ENCODE data around the gene ATOH8.

ATOH8 gene

GRCh38 chr2:85707304-85707703 is 46.5 kb upstream of the ATOH8 start:
- H3K27ac ChIP-seq (ENCODE audit: low read depth, low read length, poor library complexity, severe bottlenecking), result no peak overlapping the region
- H3K9ac ChIP-seq (ENCODE audit: low read length), result no peak overlapping the region
- no peaks in the 10 kb centered on the region for H3K79me2 ChIP-seq (ENCODE audit: insufficient read depth, low read length)
- no peaks in the 10 kb centered on the region for H3K9me2 ChIP-seq (ENCODE audit: low read depth, low read length)
- no peak for TF ChIP-seq EZH2 (IDR thresholded peaks at IDR 0.05; ENCODE audit: borderline replicate concordance, low read length)
- TF ChIP-seq, protein P1, sequence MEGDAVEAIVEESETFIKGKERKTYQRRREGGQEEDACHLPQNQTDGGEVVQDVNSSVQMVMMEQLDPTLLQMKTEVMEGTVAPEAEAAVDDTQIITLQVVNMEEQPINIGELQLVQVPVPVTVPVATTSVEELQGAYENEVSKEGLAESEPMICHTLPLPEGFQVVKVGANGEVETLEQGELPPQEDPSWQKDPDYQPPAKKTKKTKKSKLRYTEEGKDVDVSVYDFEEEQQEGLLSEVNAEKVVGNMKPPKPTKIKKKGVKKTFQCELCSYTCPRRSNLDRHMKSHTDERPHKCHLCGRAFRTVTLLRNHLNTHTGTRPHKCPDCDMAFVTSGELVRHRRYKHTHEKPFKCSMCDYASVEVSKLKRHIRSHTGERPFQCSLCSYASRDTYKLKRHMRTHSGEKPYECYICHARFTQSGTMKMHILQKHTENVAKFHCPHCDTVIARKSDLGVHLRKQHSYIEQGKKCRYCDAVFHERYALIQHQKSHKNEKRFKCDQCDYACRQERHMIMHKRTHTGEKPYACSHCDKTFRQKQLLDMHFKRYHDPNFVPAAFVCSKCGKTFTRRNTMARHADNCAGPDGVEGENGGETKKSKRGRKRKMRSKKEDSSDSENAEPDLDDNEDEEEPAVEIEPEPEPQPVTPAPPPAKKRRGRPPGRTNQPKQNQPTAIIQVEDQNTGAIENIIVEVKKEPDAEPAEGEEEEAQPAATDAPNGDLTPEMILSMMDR (IDR thresholded peaks at IDR 0.05; ENCODE audit: low read length), result peak; percentile 92
- peaks cover 6% of the 10 kb centered on the region for H3K4me1 ChIP-seq (ENCODE audit: insufficient read depth, low read length, severe bottlenecking)
- H4K20me1 ChIP-seq (ENCODE audit: insufficient read depth, low read length), result no peaks in the 10 kb centered on the region
- H3K27me3 ChIP-seq (ENCODE audit: insufficient read depth, low read length), result peaks cover 5% of the 10 kb centered on the region
- H3K36me3 ChIP-seq (ENCODE audit: insufficient read depth, low read length), result no peaks in the 10 kb centered on the region
- no peak overlapping the region for H2AFZ ChIP-seq (ENCODE audit: low read length)
- no peaks in the 10 kb centered on the region for H3K9me3 ChIP-seq (ENCODE audit: low read length)
- no peak overlapping the region for H3K4me3 ChIP-seq (ENCODE audit: low read depth, low read length, poor library complexity, severe bottlenecking)
- H3K4me2 ChIP-seq (ENCODE audit: low read length), result no peak overlapping the region
- H3F3A ChIP-seq (ENCODE audit: insufficient read depth, low read length), result no peaks in the 10 kb centered on the region

GRCh38 chr2:85708641-85709040 is 45.1 kb upstream of the ATOH8 start:
- H3K79me2 ChIP-seq (ENCODE audit: insufficient read depth, low read length), result no peaks in the 10 kb centered on the region
- H3K27me3 ChIP-seq (ENCODE audit: insufficient read depth, low read length), result peaks cover 5% of the 10 kb centered on the region
- no peak overlapping the region for H3K4me2 ChIP-seq (ENCODE audit: low read length)
- no peaks in the 10 kb centered on the region for H3F3A ChIP-seq (ENCODE audit: insufficient read depth, low read length)
- no peaks in the 10 kb centered on the region for H3K36me3 ChIP-seq (ENCODE audit: insufficient read depth, low read length)
- no peak overlapping the region for H3K9ac ChIP-seq (ENCODE audit: low read length)
- no peaks in the 10 kb centered on the region for H3K9me3 ChIP-seq (ENCODE audit: low read length)
- H2AFZ ChIP-seq (ENCODE audit: low read length), result no peak overlapping the region
- H3K4me1 ChIP-seq (ENCODE audit: insufficient read depth, low read length, severe bottlenecking), result peaks cover 6% of the 10 kb centered on the region
- TF ChIP-seq, protein P1 (IDR thresholded peaks at IDR 0.05; ENCODE audit: low read length), result no peak
- no peak for TF ChIP-seq EZH2 (IDR thresholded peaks at IDR 0.05; ENCODE audit: borderline replicate concordance, low read length)
- H4K20me1 ChIP-seq (ENCODE audit: insufficient read depth, low read length), result no peaks in the 10 kb centered on the region
- H3K4me3 ChIP-seq (ENCODE audit: low read depth, low read length, poor library complexity, severe bottlenecking), result no peak overlapping the region
- H3K27ac ChIP-seq (ENCODE audit: low read depth, low read length, poor library complexity, severe bottlenecking), result no peak overlapping the region
- no peaks in the 10 kb centered on the region for H3K9me2 ChIP-seq (ENCODE audit: low read depth, low read length)

GRCh38 chr2:85709401-85709811 is 44.4 kb upstream of the ATOH8 start:
- Histone ChIP-seq H2AFZ (ENCODE audit: low read length) (no peak overlapping the region), H3K9ac (ENCODE audit: low read length) (no peak overlapping the region), H4K20me1 (ENCODE audit: insufficient read depth, low read length) (no peaks in the 10 kb centered on the region), H3K9me2 (ENCODE audit: low read depth, low read length) (no peaks in the 10 kb centered on the region), H3K4me1 (ENCODE audit: insufficient read depth, low read length, severe bottlenecking) (peaks cover 6% of the 10 kb centered on the region), H3K27ac (ENCODE audit: low read depth, low read length, poor library complexity, severe bottlenecking) (no peak overlapping the region), H3K9me3 (ENCODE audit: low read length) (no peaks in the 10 kb centered on the region), H3K4me2 (ENCODE audit: low read length) (no peak overlapping the region), H3K79me2 (ENCODE audit: insufficient read depth, low read length) (no peaks in the 10 kb centered on the region), H3F3A (ENCODE audit: insufficient read depth, low read length) (no peaks in the 10 kb centered on the region), H3K27me3 (ENCODE audit: insufficient read depth, low read length) (peaks cover 5% of the 10 kb centered on the region), H3K4me3 (ENCODE audit: low read depth, low read length, poor library complexity, severe bottlenecking) (no peak overlapping the region), H3K36me3 (ENCODE audit: insufficient read depth, low read length) (no peaks in the 10 kb centered on the region)
- no peak for TF ChIP-seq EZH2 (IDR thresholded peaks at IDR 0.05; ENCODE audit: borderline replicate concordance, low read length)
- TF ChIP-seq, protein P1 (IDR thresholded peaks at IDR 0.05; ENCODE audit: low read length), result no peak

All from OCI-LY1 (cell line).